GM19193 (cell line): ENCODE results near the gene GPR146.
A peak's percentile ranks its signal among the peaks of the same experiment; 100 is the strongest.

Source experiments
- POLR2A ChIP-seq: IDR thresholded peaks from 4 replicates; pipeline ENCODE4 v1.6.1; 2011; ENCODE audit not compliant: insufficient read depth, insufficient read length; ENCODE audit errors: extremely low read depth

GPR146 gene

DNA sequence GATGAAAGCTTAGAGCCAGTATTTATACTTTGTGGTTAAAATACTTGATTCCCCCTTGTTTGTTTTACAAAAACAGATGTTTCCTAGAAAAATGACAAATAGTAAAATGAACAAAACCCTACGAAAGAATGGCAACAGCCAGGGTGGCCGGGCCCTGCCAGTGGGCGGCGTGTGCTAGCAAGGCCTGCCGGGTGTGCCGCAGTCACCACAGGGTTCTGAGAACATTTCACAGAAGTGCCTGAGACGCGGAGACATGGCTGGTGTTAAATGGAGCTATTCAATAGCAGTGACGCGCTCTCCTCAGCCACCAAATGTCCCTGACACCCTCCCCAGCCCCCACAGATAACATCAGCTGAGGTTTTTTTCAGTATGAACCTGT lies 14.5 kb downstream of the GPR146 start:
- TF ChIP-seq POLR2A, result no peak

DNA sequence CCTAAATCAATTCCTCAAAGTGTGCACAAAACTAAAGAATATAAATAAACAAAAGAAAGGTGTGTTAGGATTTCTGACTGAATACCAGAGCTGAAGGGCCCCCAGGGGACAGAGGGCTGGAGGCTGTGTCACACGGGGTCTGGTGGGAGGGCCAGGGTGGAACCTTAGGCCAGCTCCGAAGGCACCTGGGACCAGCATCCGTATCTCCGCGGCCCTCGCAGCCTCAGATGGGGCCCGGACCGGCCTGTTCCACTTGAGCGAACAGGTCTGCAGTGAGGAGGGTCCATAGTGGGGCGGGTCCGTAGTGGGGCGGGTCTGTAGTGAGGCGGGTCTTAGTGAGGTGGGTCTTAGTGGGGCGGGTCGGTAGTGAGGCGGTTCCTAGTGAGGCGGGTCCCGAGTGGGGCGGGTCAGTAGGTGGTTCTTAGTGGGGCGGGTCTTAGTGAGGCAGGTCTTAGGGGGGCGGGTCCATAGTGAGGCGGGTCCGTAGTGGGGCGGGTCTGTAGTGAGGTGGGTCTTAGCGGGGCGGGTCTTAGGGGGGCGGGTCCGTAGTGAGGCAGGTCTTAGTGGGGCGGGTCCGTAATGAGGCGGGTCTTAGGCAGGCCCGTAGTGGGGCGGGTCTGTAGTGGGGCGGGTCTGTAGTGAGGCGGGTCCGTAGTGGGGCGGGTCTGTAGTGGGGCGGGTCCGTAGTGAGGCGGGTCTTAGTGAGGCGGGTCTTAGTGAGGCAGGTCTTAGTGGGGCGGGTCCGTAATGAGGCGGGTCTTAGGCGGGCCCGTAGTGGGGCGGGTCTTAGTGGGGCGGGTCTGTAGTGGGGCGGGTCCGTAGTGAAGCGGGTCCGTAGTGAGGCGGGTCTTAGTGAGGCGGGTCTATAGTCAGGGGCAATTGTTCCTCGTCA lies 15.1 kb downstream of the GPR146 start:
- no peak for TF ChIP-seq POLR2A

DNA sequence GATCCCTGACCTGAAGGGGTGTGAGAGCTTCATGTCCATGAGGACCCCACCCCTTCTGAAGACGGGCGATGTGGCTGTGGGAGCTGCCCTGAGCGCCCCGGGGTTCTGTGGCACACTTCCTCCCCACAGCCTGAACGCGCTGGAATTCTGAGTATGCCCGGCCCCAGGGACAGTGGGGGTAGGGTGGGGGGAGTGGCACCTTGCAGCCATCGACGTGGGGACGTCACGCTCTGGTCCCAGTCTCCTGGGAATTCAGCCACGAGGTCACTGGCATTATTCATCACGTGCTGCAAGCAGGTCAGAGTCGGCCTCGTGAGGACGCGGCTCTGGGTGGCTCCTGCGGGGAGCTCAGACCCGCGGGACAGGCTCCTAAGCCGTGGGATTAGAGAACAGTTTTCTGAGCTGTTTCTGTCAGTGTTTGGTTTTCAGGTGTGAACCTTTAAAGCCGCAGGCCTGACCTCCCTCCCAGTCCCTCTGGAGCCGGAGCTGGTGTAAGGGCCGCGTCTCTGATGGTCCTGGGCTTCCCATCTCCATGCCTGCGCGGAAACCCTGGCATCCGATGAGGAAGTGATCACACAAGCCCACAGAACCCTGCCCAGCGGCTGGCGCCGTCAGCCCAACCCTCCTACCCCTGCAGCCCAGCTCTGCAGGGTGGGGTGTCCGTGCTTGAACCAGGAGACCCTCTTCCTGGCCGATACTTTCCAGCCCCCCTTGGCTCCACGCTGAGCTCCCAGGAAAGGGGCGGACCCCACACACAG lies 16.1 kb downstream of the GPR146 start:
- no peak for TF ChIP-seq POLR2A

DNA sequence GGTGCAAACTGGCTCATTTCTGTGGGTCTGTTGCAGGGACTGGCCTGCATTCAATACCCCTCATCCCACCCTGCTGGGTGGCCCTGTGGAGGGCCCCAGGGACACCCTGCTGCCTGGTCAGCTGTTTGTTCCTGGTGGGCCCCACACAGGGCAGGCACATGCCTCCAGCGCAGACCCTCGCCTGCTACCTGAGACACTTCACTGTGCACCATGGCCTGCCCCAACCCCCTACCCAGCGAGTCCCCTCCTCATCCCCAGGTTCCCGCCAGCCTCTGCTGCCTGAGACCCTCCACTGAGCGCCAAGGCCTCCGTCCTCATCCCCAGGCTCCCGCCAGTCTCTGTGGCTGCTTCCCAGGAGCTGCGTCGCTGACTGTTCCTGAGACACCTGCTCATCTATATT lies 16.8 kb downstream of the GPR146 start:
- TF ChIP-seq POLR2A, result no peak

DNA sequence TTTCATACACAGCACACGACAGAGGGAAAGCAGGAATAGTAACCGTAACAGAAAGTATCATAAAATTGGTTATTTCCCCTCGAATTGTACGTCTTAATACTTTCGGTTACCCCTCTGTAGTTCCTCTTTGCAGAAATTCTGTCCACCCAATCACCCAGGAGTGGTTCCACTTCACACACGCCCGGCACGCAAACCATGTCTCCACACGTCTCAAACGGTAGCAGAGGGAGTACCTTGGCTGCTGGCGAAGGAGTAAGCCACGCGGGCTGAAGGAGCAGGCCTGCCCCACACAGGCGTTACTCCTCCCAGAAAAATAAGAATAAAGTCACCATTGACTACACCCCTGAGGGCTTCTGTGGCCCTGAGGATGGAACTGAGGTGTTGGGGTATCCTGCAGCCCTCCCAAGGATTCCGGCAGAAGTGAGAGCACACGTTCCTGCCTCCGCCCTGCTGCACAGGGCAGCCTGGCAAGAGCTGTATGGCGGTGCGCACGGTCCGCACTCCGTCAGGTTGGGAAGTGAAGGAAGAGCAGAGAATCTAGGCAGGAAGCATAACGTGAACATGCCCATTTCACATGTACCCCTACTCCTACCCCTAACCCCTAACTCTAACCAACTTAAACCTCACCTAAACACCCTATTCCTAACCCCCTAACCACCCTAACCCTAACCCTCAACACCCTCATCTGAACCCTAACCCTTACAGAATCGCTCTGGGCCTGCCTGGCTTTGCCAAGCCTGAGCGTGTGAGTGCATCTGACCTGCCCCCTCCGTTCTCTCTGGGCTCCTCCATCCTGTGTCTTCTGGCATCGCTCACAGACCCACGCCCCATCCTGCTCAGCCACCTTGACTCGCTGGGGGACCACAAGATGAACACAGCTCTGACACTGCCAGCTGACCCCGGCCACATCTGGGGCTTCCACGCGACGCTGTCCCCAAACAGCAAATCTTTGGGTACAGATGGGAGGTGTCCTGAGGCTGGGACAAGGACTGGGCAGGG lies 18.2 kb downstream of the GPR146 start:
- TF ChIP-seq POLR2A, result peak; percentile 41

DNA sequence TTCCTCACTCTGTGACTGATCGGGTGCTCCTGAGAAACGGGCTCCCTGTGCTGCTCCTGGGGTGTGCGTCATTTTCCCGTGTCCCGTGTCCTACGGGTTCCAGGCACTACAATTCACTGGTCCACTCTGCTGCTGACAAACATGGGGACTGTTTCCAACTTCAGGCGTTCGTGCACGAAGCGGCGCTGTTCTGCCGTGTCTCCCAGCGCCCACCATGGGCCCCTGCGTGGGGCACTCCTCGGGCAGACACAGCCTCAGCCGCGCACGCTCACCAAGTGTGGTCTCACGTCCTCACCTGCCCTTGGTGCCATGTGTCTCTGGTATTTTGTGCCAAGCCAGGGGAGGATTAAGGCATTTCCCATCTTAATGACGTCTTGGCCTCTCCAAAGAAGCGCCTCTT lies 19.0 kb downstream of the GPR146 start:
- no peak for TF ChIP-seq POLR2A

DNA sequence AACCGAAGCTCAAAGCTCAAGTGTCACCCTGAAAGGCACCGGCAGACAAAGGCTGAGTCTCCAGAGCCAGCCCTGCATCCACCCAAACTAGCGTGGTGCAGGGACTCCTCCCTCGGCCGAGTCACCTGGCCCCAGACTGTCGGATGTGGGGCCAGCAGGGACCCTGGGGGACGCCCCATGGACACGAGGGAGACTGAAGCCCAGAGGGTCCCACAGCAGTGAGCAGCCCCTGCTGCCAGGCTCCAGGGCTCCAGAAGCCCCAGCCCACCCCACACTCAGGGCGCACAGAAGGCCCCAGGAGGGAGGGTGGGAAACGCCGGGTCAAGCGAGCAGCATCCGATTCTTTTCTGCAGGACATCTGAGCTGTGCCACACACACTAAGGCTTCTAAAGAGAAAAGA lies 20.2 kb downstream of the GPR146 start:
- TF ChIP-seq POLR2A, result no peak

DNA sequence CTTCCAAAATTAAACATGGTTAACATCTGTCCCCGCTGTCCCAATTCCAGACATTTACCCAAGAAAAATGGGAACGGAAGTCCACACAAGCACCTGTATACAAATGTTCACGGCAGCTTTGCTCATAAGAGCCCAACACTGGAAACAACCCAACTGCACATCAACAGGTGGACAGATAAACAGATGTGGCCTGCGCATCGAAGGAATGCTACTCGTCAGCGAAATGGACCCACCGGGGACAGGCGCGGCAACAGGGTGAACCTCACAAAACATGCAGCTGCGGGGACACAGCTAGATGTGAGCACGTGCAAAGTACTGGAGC lies 20.9 kb downstream of the GPR146 start:
- TF ChIP-seq POLR2A, result no peak

DNA sequence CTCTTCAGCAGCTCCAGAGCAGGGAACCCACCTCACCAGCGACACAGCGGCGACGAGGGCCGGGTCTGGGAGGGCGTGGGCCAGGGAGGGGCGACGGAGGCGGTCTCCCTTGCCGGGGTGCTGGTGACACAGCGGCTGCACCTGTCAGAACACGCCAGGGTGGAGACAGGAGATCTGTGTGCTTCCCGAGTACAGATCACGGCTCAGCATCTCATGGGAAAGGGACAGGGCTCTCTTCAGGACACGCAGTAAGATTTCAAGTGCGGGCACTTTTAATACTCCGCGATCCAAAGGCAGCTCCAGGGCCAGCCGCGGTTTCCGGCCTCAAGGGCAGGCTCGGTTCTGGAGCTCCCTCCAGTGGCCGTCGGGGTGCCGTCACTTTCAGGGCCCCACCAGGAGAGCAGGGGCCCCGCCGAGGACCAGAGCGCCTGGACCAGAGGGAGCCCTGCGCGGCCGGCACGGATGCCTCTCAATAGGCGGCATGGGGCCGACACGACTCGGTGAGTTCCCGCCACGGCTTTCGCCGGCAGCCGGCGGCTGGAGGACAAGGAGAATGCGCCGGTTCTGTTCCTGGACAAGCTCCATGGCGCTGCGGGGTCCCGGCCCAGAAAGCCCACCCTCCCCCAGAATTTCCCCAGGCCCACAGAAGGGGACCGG lies 21.4 kb downstream of the GPR146 start:
- no peak for TF ChIP-seq POLR2A

DNA sequence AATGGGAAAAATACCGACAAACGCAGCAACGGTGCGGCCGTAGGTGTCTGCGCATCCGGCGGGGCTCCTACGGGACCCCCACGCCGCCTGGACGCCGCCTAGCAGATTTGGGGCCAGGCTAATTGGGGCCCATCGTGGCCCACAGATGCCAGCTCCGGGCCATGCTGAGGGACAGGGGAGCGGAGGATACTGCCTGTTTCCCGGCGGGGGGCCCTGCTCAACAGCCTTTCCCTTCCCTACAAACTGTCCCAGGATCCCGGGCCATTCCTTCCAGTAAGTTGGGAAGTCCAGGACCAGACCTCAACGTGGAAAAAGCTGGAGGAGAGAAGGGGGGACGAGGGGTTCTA lies 21.9 kb downstream of the GPR146 start:
- no peak for TF ChIP-seq POLR2A

DNA sequence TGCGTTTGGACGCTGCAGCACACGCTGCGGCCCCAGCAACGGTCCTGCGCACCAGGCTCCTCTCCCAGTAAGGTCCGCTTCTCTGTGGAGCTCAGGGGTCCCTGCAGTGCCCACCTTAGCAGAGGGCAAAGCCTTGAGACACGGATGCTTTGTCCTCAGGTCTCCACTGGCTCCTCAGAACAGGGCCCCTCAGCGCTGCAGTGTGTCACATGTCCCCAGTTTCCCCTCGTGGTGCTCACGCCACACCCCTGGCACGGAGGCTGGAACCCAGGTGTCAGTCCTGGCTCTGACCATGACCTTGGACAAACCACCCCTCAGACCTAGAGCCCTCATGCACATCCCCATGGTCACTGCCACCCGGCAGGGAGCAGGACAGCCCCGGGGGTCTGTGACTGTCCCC lies 23.7 kb downstream of the GPR146 start:
- no peak for TF ChIP-seq POLR2A

DNA sequence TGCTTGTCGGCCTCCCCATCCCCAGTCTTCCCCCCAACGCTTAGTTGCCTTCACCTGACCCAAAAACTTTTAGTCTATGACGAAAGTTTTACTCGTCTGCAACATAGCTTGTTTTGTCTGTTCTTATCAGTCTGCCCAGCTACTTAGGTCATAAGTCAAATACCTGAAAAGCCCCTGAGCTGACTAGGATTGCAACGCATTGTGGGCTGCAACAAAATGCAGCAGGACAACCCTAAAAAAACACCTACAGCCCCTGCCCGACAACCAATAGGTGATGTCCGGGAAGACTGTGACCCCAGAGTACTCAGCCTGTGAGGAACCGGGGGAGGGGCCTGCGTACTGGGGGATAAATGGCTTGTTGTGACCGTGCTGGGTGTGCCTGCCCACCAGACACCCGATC lies 24.3 kb downstream of the GPR146 start:
- no peak for TF ChIP-seq POLR2A

DNA sequence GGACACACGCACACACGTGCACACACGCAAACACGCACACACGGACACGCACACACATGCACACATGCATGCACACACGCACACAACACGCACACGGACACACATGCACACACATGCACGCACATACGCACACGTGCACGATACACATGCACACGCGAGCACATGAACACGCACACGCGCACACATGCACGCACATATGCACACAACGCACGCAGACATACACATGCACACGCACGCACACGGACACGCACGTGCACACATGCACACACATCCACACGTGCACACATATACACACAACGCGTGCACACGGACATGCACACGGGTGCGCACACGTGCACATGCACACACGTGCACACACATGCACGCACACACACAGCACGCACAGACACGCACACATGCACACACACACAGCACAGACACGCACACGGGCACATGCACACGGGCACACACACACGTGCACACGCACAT lies 26.2 kb downstream of the GPR146 start:
- no peak for TF ChIP-seq POLR2A

DNA sequence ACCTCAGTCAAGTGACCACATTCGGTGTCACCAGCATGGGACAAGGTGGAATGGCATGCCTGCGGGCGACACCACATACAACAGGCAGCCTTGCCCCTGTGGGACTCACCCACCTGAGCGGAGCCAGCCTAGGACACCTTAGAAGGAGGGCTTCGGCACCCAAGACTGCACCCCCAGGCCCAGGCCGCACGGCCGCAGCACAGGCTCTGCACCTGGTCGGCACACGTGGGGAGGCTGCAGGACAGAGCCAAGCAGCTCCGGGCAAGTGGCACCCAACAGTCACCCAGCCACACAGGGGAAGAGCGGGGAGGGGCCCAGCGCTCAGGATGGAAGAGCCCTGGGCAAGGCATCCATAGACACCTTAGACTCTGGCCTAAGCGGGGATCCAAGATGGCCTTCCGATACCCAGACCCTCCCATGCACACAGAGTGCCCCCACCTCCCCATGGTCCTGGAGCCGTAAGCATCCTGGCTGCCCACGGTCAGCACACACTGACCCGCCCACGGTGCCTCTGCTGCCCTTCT lies 27.4 kb downstream of the GPR146 start:
- no peak for TF ChIP-seq POLR2A

DNA sequence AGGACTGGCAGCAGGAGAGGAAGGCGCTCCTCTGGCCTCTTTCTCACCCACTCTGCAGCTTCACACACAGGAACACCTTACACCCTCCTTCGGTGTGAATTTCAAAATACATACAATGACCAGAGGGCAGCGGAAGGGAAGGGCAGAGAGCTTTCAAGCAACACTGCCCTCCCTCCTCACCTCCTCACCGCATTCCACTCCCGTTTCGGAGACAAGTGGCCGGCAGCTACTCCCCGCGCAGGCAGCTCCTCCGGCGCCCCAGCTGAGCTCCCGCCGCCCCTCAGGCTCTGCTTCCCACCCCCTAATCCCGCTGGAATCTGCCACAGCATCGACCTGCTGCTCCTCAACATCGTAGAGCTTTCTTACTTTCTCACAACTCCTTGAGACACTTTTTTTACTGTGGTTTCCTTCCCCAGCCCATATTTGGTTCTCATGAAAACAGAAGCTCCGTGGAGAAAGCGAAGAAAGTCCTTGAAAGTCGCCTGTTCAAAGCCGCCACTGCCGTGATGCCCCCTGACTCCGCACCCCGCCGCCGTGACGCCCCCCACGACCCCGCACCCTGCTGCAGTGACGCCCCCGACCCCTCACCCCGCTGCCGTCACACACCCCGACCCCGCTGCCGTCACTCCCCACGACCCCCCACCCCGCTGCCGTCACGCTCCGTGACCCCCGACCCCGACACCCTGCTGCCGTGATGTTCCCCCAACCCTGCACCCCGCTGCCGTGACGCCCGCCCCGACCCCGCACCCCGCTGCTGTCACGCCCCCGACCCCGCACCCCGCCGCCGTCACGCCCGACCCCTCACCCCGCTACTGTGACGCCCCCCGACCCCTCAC lies 29.0 kb downstream of the GPR146 start:
- TF ChIP-seq POLR2A, result no peak
